ENCODE data around the gene CNNM3.
A peak's percentile ranks its signal among the peaks of the same experiment; 100 is the strongest.
"Not testable (repeated sequence)": the region's sequence is repeated elsewhere in the genome, so short reads cannot be mapped to it uniquely, and the experiment has no call there.

CNNM3 gene

DNA sequence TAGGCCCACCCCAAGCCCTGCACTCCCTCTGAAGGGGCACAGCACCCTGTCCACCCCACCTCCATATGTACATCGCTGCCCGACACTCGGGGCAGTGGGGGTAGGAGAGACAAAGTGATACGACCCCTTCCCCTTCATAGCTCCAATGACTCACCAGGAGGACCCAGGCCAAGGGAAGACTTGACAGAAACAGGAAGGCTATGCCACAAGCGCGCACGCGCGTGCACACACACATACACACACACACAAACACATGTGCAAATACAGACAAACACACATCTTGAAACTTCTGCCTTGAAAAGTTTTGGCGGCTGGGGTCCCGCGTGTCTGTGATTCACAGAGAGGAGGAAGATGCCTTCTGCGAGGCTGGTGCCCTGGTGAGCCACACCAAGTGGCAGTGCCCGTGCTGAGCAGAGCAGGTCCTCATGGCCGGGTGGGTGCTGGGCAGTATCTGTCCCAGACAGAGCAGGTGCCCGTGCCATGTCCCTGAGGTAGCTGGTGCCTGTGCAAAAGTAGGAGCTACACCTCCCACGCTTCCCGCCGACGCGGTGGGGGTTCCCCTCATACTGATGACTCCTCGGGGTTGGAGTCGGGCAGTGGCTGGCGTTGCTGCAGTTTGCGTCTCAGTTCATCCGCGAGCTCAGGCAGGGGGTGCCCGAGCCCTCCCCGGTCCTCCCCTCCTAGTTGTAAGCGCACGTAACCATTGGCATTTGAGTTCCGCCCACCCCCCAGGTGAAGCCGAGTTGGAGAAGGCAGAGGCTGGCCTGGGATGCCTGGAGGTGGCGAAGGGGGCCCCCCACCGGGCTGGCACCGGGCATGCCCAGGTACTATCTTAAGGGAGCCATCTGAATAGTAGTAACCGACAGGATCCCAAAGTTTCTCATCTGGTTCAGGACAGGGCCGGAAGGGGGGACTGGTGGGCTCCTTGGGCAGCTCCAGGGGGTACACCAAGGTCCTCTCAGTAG is 44.3 kb downstream of the CNNM3 start:
- POLR2A ChIA-PET (ENCODE audit: low non-redundant PET) = no interaction called here
- no peak for TF ChIP-seq CTCF (conservative IDR thresholded peaks at IDR 0.05; ENCODE audit: low read depth)
- no peak for DNase-seq (ENCODE audit: low spot score)
- CTCF ChIA-PET = no interaction called here
- peak overlapping the region; percentile 72 for H3K27ac ChIP-seq

- ChIA-PET CTCF (interaction anchor here (0.6 kb wide), 1 partner anchor 89 kb away, joined by 7 read pairs; no protein-coding TSS in a partner anchor), POLR2A (ENCODE audit: low non-redundant PET) (no interaction called here)
- H3K27ac ChIP-seq = peak overlapping the region; percentile 72
- no peak for TF ChIP-seq CTCF (conservative IDR thresholded peaks at IDR 0.05; ENCODE audit: low read depth)
- DNase-seq (ENCODE audit: low spot score) = no peak
These were observed 45.0 kb downstream of the CNNM3 start for GRCh38 chr2:96861074-96861473.

DNA sequence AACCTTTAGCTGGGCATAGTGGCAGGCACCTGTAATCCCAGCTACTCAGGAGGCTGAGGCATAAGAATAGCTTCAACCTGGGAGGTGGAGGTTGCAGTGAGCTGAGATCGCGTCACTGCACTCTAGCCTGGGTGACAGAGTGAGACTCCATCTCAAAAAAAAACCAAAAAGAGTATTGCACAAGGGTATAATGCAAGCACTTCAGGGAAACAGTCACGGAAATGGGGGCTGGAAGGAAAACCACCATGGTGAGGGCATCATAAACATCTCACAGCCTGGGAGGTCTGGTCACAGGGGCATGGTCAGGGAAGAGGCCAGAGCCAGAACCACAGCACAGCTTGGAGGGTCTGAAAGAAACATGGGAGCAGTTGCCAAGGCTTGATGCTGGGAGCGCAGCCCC is 47.0 kb downstream of the CNNM3 start:
- POLR2A ChIA-PET (ENCODE audit: low non-redundant PET) = interaction anchor here (1.3 kb wide), 1 partner anchor 87 kb away, joined by 3 read pairs; no protein-coding TSS in a partner anchor
- peak overlapping the region; percentile 34 for H3K27ac ChIP-seq
- CTCF ChIA-PET = interaction anchor here (1.6 kb wide), 1 partner anchor 88 kb away, joined by 5 read pairs; no protein-coding TSS in a partner anchor
- DNase-seq (ENCODE audit: low spot score) = not testable (repeated sequence)

- peak overlapping the region; percentile 34 for H3K27ac ChIP-seq
- CTCF ChIA-PET = interaction anchor here (0.5 to 1.6 kb wide), 4 partner anchors 16 to 87 kb away, joined by 3 to 6 read pairs (median 4); no protein-coding TSS in a partner anchor
- no peak for DNase-seq (ENCODE audit: low spot score)
- TF ChIP-seq CTCF (conservative IDR thresholded peaks at IDR 0.05; ENCODE audit: low read depth) = no peak
- POLR2A ChIA-PET (ENCODE audit: low non-redundant PET) = no interaction called here
These were observed 47.7 kb downstream of the CNNM3 start for GRCh38 chr2:96863575-96864342.

DNA sequence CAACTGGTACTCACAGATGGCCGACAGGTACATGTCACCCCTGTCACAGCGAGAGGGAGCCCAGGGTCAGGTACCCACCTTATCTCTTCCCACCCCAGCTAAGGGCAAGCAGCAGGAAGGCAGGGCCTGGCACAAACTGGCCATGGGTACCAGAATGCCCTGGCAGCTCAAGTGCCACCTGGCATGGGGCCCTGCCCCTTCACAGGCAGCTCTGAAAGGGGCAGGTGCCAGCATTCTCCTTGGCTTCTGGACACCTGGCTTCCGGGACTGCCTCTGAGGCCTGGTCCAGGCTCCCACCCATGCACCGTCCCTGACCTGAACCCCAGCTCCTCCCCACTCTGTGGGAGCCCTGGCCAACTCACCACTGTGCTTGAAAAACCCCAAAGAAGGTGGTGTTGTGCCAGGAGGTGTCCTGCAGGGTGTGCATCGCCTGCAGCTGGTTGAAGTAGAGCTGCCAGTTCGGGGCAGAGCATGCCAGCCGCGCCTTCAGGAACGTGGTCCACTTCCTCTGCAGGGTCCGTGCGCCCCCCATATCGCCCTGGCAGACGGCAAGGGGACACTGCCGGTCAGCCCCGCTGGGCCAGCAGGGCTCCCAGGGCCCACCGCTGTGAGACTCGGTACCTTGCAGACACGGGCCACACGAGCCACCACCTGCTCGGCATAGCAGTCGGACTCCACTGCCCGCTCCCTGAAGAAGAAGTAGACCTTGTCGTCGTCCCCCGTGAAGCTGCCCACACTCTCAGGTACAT is 48.4 kb downstream of the CNNM3 start:
- CTCF ChIA-PET = interaction anchor here (0.5 to 0.9 kb wide), 3 partner anchors 16 to 63 kb away, joined by 3 to 6 read pairs (median 3); no protein-coding TSS in a partner anchor
- no peak for TF ChIP-seq CTCF (conservative IDR thresholded peaks at IDR 0.05; ENCODE audit: low read depth)

GRCh38 chr2:96865654-96866053 is 49.6 kb downstream of the CNNM3 start:
- peak overlapping the region; percentile 89 for H3K27ac ChIP-seq
- ChIA-PET POLR2A (ENCODE audit: low non-redundant PET) (no interaction called here), CTCF (interaction anchor here (0.8 kb wide), 1 partner anchor 90 kb away, joined by 4 read pairs; no protein-coding TSS in a partner anchor)
- no peak for TF ChIP-seq CTCF (conservative IDR thresholded peaks at IDR 0.05; ENCODE audit: low read depth)
- DNase-seq (ENCODE audit: low spot score) = no peak

More for the DNA sequence above, 48.4 kb downstream of the CNNM3 start:
- H3K27ac ChIP-seq = peak overlapping the region; percentile 89; the same call in 1 of the 2 replicates
- DNase-seq (ENCODE audit: low spot score) = no peak
- POLR2A ChIA-PET (ENCODE audit: low non-redundant PET) = no interaction called here
